Endothelial cell of umbilical vein (primary cell): ENCODE results near the gene KDSR. TPM values are rescaled to one million over a fixed set of nuclear protein-coding genes. Genes with fewer than 3 reads are reported as not detected.

Experiments used
- BruUV-seq: library from RNA; stranded (reverse); fragments of 400-500 nt; replicated peaks from 2 replicates; lab custom pipeline; 2021; lab: Mats Ljungman, UMichigan
- CTCF ChIA-PET: fragments of 300-600, 350-600 bp; sonication (Branson Sonifier 250); formaldehyde crosslinking; loops from one replicate; lab custom pipeline; 2021; ENCODE audit warnings: antibody characterized with exemption, inconsistent platforms; lab: Charles Lee
- POLR2A ChIA-PET: fragments of 300-600, 350-600 bp; sonication (Branson Sonifier 250); formaldehyde crosslinking; loops from one replicate; lab custom pipeline; 2021; ENCODE audit warnings: antibody characterized with exemption, inconsistent platforms; lab: Charles Lee
- DNase-seq: peaks from one replicate; pipeline ENCODE4 v3.0.0-alpha.2; 2011; ENCODE audit warnings: low read depth, low spot score
- FAIRE-seq: peaks from 2 replicates; lab custom pipeline; 2011; peaks lifted over from hg19 to GRCh38; lab: Jason Lieb, UNC
- H2AFZ ChIP-seq: 2 replicates; pipeline ENCODE4 v1.6.0; 2012; ENCODE audit warnings: low read depth, low read length, control low read depth, inconsistent platforms
- H3K27ac ChIP-seq: 2 replicates; pipeline ENCODE4 v1.5.1; 2011; ENCODE audit warnings: low read depth, mild to moderate bottlenecking, control low read depth, low read length, moderate library complexity; ENCODE audit not compliant: insufficient read depth
- H3K27me3 ChIP-seq, 2 experiments: 2 replicates each; pipeline versions ENCODE4 v1.6.0 to v1.6.1; 2011; ENCODE audit warnings: low read length in 2 of 2, mixed read lengths in 1 of 2; ENCODE audit not compliant: control insufficient read depth in 2 of 2, insufficient read depth in 2 of 2
- H3K36me3 ChIP-seq, 2 experiments: 2 replicates in 1 of 2; 3 replicates in 1 of 2; pipeline ENCODE4 v1.5.1; 2011; ENCODE audit warnings: low read length in 2 of 2, mild to moderate bottlenecking in 1 of 2, moderate library complexity in 1 of 2; ENCODE audit not compliant: control insufficient read depth in 2 of 2, insufficient read depth in 2 of 2; ENCODE audit errors: extremely low read depth in 1 of 2
- H3K4me1 ChIP-seq: 3 replicates; pipeline ENCODE4 v1.5.1; 2011; ENCODE audit warnings: mild to moderate bottlenecking, low read length; ENCODE audit not compliant: control insufficient read depth, insufficient read depth; ENCODE audit errors: extremely low read depth
- H3K4me2 ChIP-seq: 2 replicates; pipeline ENCODE4 v1.6.1; 2011; ENCODE audit warnings: low read length, control low read depth, mixed read lengths; ENCODE audit not compliant: insufficient read depth
- H3K4me3 ChIP-seq, 3 experiments: fragments of 200-600 bp in 1 of 3; sonication (generic), shearing (Covaris generic) in 1 of 3; replicated peaks in 1 of 3; 2 replicates each; pipeline ENCODE4 v1.5.1; 2011 to 2016; ENCODE audit warnings: control low read depth in 3 of 3, low read length in 3 of 3, mild to moderate bottlenecking in 2 of 3, inconsistent platforms in 1 of 3, low read depth in 1 of 3, moderate library complexity in 1 of 3; ENCODE audit not compliant: insufficient read depth in 1 of 3
- H3K79me2 ChIP-seq: 2 replicates; pipeline ENCODE4 v1.6.0; 2012; ENCODE audit warnings: low read length, inconsistent platforms; ENCODE audit not compliant: control insufficient read depth, insufficient read depth
- H3K9ac ChIP-seq: replicated peaks from 2 replicates; pipeline ENCODE3; 2011; ENCODE audit warnings: low read length, control low read depth; ENCODE audit not compliant: insufficient read depth; ENCODE audit errors: extremely low read depth
- H3K9me1 ChIP-seq: replicated peaks from 3 replicates; pipeline ENCODE4 v1.6.0; 2011; ENCODE audit warnings: mild to moderate bottlenecking, low read length; ENCODE audit not compliant: control insufficient read depth, insufficient read depth; ENCODE audit errors: extremely low read depth
- H3K9me3 ChIP-seq: replicated peaks from 2 replicates; pipeline ENCODE4 v1.5.1; 2012; ENCODE audit warnings: low read length, inconsistent platforms; ENCODE audit not compliant: control insufficient read depth, insufficient read depth
- H4K20me1 ChIP-seq: replicated peaks from 2 replicates; pipeline ENCODE3; 2011; ENCODE audit warnings: mild to moderate bottlenecking, low read length; ENCODE audit not compliant: control insufficient read depth, insufficient read depth; ENCODE audit errors: extremely low read depth
- EZH2 ChIP-seq: IDR thresholded peaks from 2 replicates; pipeline ENCODE4 v1.6.1; 2012; ENCODE audit warnings: borderline replicate concordance, low read depth, mild to moderate bottlenecking, moderate library complexity, low read length, inconsistent platforms; ENCODE audit not compliant: severe bottlenecking
- FOS ChIP-seq: IDR thresholded peaks from 2 replicates; pipeline ENCODE4 v1.6.1; 2011; ENCODE audit warnings: mild to moderate bottlenecking, low read length, moderate library complexity, borderline replicate concordance; ENCODE audit not compliant: insufficient read depth
- GATA2 ChIP-seq: IDR thresholded peaks from 2 replicates; pipeline ENCODE4 v1.7.0; 2011; ENCODE audit warnings: low read depth, mild to moderate bottlenecking, moderate library complexity, mixed read lengths, low read length; ENCODE audit not compliant: insufficient read length, insufficient read depth
- MYC ChIP-seq: IDR thresholded peaks from one replicate; pipeline ENCODE4 v1.6.1; 2011; ENCODE audit warnings: mild to moderate bottlenecking, low read depth, low read length
- POLR2A ChIP-seq: IDR thresholded peaks from 2 replicates; pipeline ENCODE4 v1.6.1; 2012; ENCODE audit warnings: low read depth, mild to moderate bottlenecking, control low read depth, low read length
- POLR2AphosphoS5 ChIP-seq: IDR thresholded peaks from 2 replicates; pipeline ENCODE4 v1.6.1; 2012; ENCODE audit warnings: low read depth, mild to moderate bottlenecking, control low read depth, low read length, moderate library complexity; ENCODE audit not compliant: insufficient read depth
- dilution Hi-C: fragments of 300-500 bp; cut with MboI; formaldehyde crosslinking; loops from one replicate; pipeline ENCODE4 v1.15.0; 2019; ENCODE audit warnings: low sequenced_read_pairs; ENCODE audit not compliant: extremely low pct_ligation_motif_present
- intact Hi-C: fragments of 100-400 bp; cut with micrococcal nuclease; formaldehyde crosslinking; loops from one replicate; pipeline ENCODE4 v1.10.0; 2022
- polyA plus RNA-seq, 4 experiments: library from polyadenylated mRNA; depleted of rRNA in 3 of 4; stranded (reverse) in 3 of 4; unstranded in 1 of 4; fragments of >200 nt; gene quantifications; 2 replicates each; pipeline versions ENCODE4 v1.2.1 to v1.2.3, GENCODE V29; 2011 to 2012; ENCODE audit warnings: missing spikeins in 1 of 4
- total RNA-seq: library from RNA; stranded (reverse); gene quantifications from 2 replicates; pipeline ENCODE4 v1.2.3, GENCODE V29; 2021
- TF ChIP-seq, protein P1 (sequence below), 2 donors: IDR thresholded peaks; 1 replicate in 1 of 2; 2 replicates in 1 of 2; pipeline ENCODE4 v1.5.1; 2011; ENCODE audit warnings: low read length in 2 of 2, mild to moderate bottlenecking in 2 of 2, moderate library complexity in 2 of 2, control low read depth in 1 of 2, inconsistent platforms in 1 of 2, low read depth in 1 of 2; ENCODE audit not compliant: insufficient read depth in 1 of 2; ENCODE audit errors: extremely low read depth in 1 of 2

The KDSR gene
- total and polyA plus RNA-seq, 2 donors (not counting 3 experiments of a cell fraction or from before 2014, with no cell fraction given): 17.1 to 43.1 TPM

DNA sequence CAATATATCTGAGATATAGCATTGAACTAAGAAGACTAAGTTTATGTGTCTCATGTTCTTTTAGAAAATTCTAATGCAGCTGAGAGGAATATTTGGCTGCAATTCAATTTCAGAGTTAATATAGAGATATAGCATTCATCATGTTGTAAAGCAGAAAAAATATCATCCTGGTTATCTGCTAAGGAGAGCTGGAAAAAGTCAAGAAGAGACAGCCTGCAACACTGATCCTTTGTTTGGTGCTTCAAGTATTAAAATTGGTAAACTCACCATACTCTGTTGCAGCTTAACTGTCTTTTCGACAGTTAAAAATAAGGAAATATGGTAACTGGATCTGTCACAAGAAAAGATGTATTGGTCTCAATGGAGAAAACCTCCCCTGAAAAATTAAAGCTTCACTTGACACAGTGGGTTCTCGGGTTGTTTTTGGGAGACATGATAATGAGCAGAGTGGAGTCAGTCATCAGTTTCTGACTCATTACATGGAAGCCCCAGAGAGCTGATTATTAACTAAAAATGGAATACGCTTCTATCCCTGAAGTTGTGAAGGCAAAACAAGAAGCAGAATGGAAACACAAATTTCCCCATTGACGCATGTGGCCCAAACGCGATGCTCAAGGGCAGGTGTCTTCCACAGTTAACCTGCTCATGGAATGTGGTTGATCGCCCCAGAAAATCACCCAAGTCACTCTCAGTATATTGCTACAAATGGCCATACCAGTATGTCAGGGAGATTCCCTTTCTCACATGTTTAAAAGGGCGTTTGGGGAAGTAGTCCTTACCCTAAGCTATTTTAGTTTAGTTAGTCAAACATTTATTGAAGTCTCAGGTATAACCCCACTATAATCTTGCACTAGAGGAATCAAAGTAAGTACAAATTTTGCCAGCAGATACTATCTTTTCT lies 55.6 kb downstream of the KDSR start:
- Histone ChIP-seq H3K4me2 (no peak overlapping the region), H3K4me1 (no peaks in the 10 kb centered on the region), H3K79me2 (no peaks in the 10 kb centered on the region), H3K9ac (no peak overlapping the region), H2AFZ (no peak overlapping the region), H3K4me3 (no peak overlapping the region), H3K27ac (no peak overlapping the region), H3K36me3 (no peaks in the 10 kb centered on the region), H3K9me1 (no peaks in the 10 kb centered on the region), H3K9me3 (no peaks in the 10 kb centered on the region), H4K20me1 (no peaks in the 10 kb centered on the region), H3K27me3 (no peaks in the 10 kb centered on the region)
- BruUV-seq: no TSS peak
- DNase-seq (no peak), FAIRE-seq (no peak)
- ChIA-PET CTCF (interaction anchor here (1.0 to 1.6 kb wide), 3 partner anchors 8 to 295 kb away, joined by 3 to 4 read pairs (median 3); partner anchors contain the start of gene BCL2), POLR2A (no interaction called here)
- intact Hi-C loops: loop anchor here (10.0 kb wide), 1 partner anchor 717 kb away; no protein-coding TSS in a partner anchor
- no peak for TF ChIP-seq EZH2
- no peak for TF ChIP-seq POLR2AphosphoS5
- no peak for TF ChIP-seq GATA2
- no peak for TF ChIP-seq POLR2A
- TF ChIP-seq, protein P1, sequence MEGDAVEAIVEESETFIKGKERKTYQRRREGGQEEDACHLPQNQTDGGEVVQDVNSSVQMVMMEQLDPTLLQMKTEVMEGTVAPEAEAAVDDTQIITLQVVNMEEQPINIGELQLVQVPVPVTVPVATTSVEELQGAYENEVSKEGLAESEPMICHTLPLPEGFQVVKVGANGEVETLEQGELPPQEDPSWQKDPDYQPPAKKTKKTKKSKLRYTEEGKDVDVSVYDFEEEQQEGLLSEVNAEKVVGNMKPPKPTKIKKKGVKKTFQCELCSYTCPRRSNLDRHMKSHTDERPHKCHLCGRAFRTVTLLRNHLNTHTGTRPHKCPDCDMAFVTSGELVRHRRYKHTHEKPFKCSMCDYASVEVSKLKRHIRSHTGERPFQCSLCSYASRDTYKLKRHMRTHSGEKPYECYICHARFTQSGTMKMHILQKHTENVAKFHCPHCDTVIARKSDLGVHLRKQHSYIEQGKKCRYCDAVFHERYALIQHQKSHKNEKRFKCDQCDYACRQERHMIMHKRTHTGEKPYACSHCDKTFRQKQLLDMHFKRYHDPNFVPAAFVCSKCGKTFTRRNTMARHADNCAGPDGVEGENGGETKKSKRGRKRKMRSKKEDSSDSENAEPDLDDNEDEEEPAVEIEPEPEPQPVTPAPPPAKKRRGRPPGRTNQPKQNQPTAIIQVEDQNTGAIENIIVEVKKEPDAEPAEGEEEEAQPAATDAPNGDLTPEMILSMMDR (IDR thresholded peaks at IDR 0.05; ENCODE audit: extremely low read depth in 1 of 2, insufficient read depth in 1 of 2, low read depth in 1 of 2, low read length in 2 of 2): no peak
- TF ChIP-seq MYC: no peak
- TF ChIP-seq FOS: no peak
- dilution Hi-C loops: no loop called here
